Measurements from ENCODE around the gene TMEM44.

TMEM44 gene

GRCh38 chr3:194633349-194634004 is at the start of gene TMEM44:
TSS of gene TMEM44 (minus strand) at chr3:194633419. CDS start at chr3:194633215, 204 bp downstream.
- DNase-seq (ENCODE audit: low read depth), result peak; percentile 33

GRCh38 chr3:194682694-194683310 is 49.6 kb upstream of the TMEM44 start:
- DNase-seq (ENCODE audit: low read depth), result peak; percentile 58

- DNase-seq (ENCODE audit: low read depth), result no peak
Observed at GRCh38 chr3:194682189-194682693, 49.0 kb upstream of the TMEM44 start.

GRCh38 chr3:194680888-194681615 is 47.8 kb upstream of the TMEM44 start:
- no peak for DNase-seq (ENCODE audit: low read depth)

- no peak for DNase-seq (ENCODE audit: low read depth)
Observed at GRCh38 chr3:194676471-194676870, 43.3 kb upstream of the TMEM44 start.

GRCh38 chr3:194675680-194676079 is 42.5 kb upstream of the TMEM44 start:
- no peak for DNase-seq (ENCODE audit: low read depth)

- no peak for DNase-seq (ENCODE audit: low read depth)
Observed at GRCh38 chr3:194675081-194675640, 41.9 kb upstream of the TMEM44 start.

GRCh38 chr3:194673761-194674160 is 40.5 kb upstream of the TMEM44 start:
- DNase-seq (ENCODE audit: low read depth), result no peak

GRCh38 chr3:194672876-194673275 is 39.7 kb upstream of the TMEM44 start:
- no peak for DNase-seq (ENCODE audit: low read depth)

GRCh38 chr3:194671900-194672808 is 38.9 kb upstream of the TMEM44 start, which contains the start of gene LSG1:
TSS of gene LSG1 (minus strand) at chr3:194672191. CDS start at chr3:194672162, 29 bp downstream.
- DNase-seq (ENCODE audit: low read depth), result peak; percentile 85

- DNase-seq (ENCODE audit: low read depth), result no peak
Observed at GRCh38 chr3:194671511-194671899, 38.3 kb upstream of the TMEM44 start.

- no peak for DNase-seq (ENCODE audit: low read depth)
Observed at GRCh38 chr3:194667363-194667762, 34.1 kb upstream of the TMEM44 start.

GRCh38 chr3:194664857-194665256 is 31.6 kb upstream of the TMEM44 start:
- DNase-seq (ENCODE audit: low read depth), result no peak

- DNase-seq (ENCODE audit: low read depth), result no peak
Observed at GRCh38 chr3:194661946-194662345, 28.7 kb upstream of the TMEM44 start.

GRCh38 chr3:194661374-194661773 is 28.2 kb upstream of the TMEM44 start:
- no peak for DNase-seq (ENCODE audit: low read depth)

GRCh38 chr3:194659778-194660177 is 26.6 kb upstream of the TMEM44 start:
- DNase-seq (ENCODE audit: low read depth), result no peak

GRCh38 chr3:194658477-194659242 is 25.4 kb upstream of the TMEM44 start:
- DNase-seq (ENCODE audit: low read depth), result no peak

GRCh38 chr3:194657439-194657838 is 24.2 kb upstream of the TMEM44 start:
- DNase-seq (ENCODE audit: low read depth), result no peak

- DNase-seq (ENCODE audit: low read depth), result no peak
Observed at GRCh38 chr3:194654443-194654842, 21.2 kb upstream of the TMEM44 start.

- no peak for DNase-seq (ENCODE audit: low read depth)
Observed at GRCh38 chr3:194647747-194648146, 14.5 kb upstream of the TMEM44 start.

GRCh38 chr3:194642769-194643168 is 9.6 kb upstream of the TMEM44 start:
- DNase-seq (ENCODE audit: low read depth), result no peak

Measured in stimulated activated CD8-positive, alpha-beta memory T cell treated with anti-CD3 and anti-CD28 coated beads, Interleukin-12 subunit alpha, Interleukin-12 subunit beta, amount 100 ng/mL, for 1 hour (primary cell).